ENCODE data around the gene FUBP1. TPM values are rescaled to one million over a fixed set of nuclear protein-coding genes. Genes with fewer than 3 reads are reported as not detected.

Gene FUBP1
- total RNA-seq, 1 experiment from 2014 or later = 271 TPM

GRCh38 chr1:77945345-77945744, 33.5 kb downstream of the FUBP1 start:
- H3K4me1 Mint-ChIP-seq = 0 out of 4 replicates have a peak, but pooled peaks cover 0 to 4% of the 10 kb centered on the region in 2 experiments
- H3K4me1 ChIP-seq (ENCODE audit: insufficient read depth, low read length) = no peaks in the 10 kb centered on the region
- H2BK120ac ChIP-seq (ENCODE audit: low read depth, low read length, poor library complexity, severe bottlenecking) = no peak overlapping the region
- H3K36me3 Mint-ChIP-seq (ENCODE audit: insufficient read depth in 1 of 3, low read depth in 3 of 3) = peaks cover 23 to 64% (median 62%) of the 10 kb centered on the region in 3 experiments; a peak in 6 of 7 replicates
- H3K9ac ChIP-seq (ENCODE audit: extremely low read depth, insufficient read length, low read length) = no peak overlapping the region
- no peaks in the 10 kb centered on the region for H3K79me1 ChIP-seq (ENCODE audit: insufficient read depth, low read depth, low read length, poor library complexity, severe bottlenecking)
- H2AK5ac ChIP-seq (ENCODE audit: insufficient read length, low read length) = no peak overlapping the region
- H3K27ac Mint-ChIP-seq = 0 out of 7 replicates have a peak overlapping the region, but pooled peaks of 1 of the 3 experiments have one; percentile 6
- H4K8ac ChIP-seq (replicated peaks; ENCODE audit: insufficient read length, low read depth, low read length) = no peak overlapping the region
- no peak overlapping the region for H4K5ac ChIP-seq (ENCODE audit: insufficient read length, low read depth, low read length)
- no peaks in the 10 kb centered on the region for H3K9me3 ChIP-seq (ENCODE audit: control insufficient read depth, low read depth, low read length)
- H3K27me3 ChIP-seq (ENCODE audit: insufficient read depth, low read length) = no peaks in the 10 kb centered on the region
- H3T11ph ChIP-seq (ENCODE audit: low read length) = no peak overlapping the region
- TF ChIP-seq CTCF (conservative IDR thresholded peaks at IDR 0.05) = no peak
- no CpG with 5 or more reads among the region's 2 CpGs for WGBS (ENCODE audit: extremely low coverage, insufficient read length, low lambda C conversion rate)
- no peaks in the 10 kb centered on the region for H3K79me2 ChIP-seq (ENCODE audit: insufficient read depth, low read length)
- H3K27ac ChIP-seq (ENCODE audit: insufficient read length, low read depth, low read length) = no peak overlapping the region
- no peak overlapping the region for H3K4ac ChIP-seq (ENCODE audit: low read depth, low read length)
- H3K23ac ChIP-seq (ENCODE audit: insufficient read length, low read depth, low read length) = no peak overlapping the region
- no peak overlapping the region for H4K91ac ChIP-seq (ENCODE audit: insufficient read length, low read depth, low read length)
- no peak overlapping the region for H3K14ac ChIP-seq (ENCODE audit: insufficient read depth, low read length)
- no peak overlapping the region for H3K4me2 ChIP-seq (ENCODE audit: insufficient read depth, insufficient read length, low read length)
- no peak overlapping the region for H2BK5ac ChIP-seq (ENCODE audit: insufficient read length, low read length)
- H4K20me1 ChIP-seq (ENCODE audit: control insufficient read depth, insufficient read depth, insufficient read length) = no peaks in the 10 kb centered on the region
- H2AFZ ChIP-seq (ENCODE audit: low read length) = no peak overlapping the region
- no peaks in the 10 kb centered on the region for H3K9me3 Mint-ChIP-seq
- no peak overlapping the region for H3K4me3 Mint-ChIP-seq
- DNase-seq = no peak
- no peak overlapping the region for H2BK12ac ChIP-seq (ENCODE audit: insufficient read length, low read depth, low read length)
- no peak overlapping the region for H3K18ac ChIP-seq (ENCODE audit: insufficient read length, low read depth, low read length)
- H2BK15ac ChIP-seq (ENCODE audit: low read depth, low read length) = no peak overlapping the region
- H3K56ac ChIP-seq (ENCODE audit: insufficient read length, low read depth, low read length) = no peak overlapping the region
- no peak overlapping the region for H2BK20ac ChIP-seq (ENCODE audit: low read depth, low read length, poor library complexity, severe bottlenecking)
- no peaks in the 10 kb centered on the region for H3K23me2 ChIP-seq (ENCODE audit: insufficient read length, low read depth, low read length, poor library complexity, severe bottlenecking)
- no peaks in the 10 kb centered on the region for H3K27me3 Mint-ChIP-seq (ENCODE audit: low read depth)

Data from H9 (cell line).